Measurements from ENCODE around the gene GIMAP6.
"Not testable (repeated sequence)": the region's sequence is repeated elsewhere in the genome, so short reads cannot be mapped to it uniquely, and the experiment has no call there.

DNA sequence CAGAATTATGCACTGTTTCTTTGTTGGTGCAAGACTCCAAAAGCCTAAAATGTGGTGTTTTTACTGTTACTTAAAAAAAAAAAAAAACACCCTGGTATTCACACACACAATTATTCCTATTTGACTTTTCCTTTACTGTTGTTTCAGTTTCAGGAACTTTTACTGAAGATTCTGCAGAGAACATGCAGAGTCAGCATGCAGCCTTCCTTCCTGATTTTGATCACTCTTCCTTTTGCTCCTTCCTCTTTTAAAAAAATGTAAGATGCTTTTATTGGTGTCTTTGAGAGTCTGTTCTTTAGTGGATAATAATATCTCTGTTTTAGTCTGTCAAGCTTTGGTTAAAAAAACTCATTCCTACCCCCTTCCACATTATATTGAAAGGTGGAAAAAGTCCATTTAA, 44.1 kb upstream of the GIMAP6 start:
- not testable (repeated sequence) for TF ChIP-seq EZH2 (IDR thresholded peaks at IDR 0.05); POLR2AphosphoS5 (IDR thresholded peaks at IDR 0.05; ENCODE audit: borderline replicate concordance, low read depth, low read length)
